Neural cell (in vitro differentiated cells): ENCODE measurements around the gene CRACR2B. TPM values are rescaled to one million over a fixed set of nuclear protein-coding genes. Genes with fewer than 3 reads are reported as not detected.

Experiments used
- H2AFZ ChIP-seq: fragments of 200-600, 300-800 bp; sonication (generic), shearing (Covaris generic); 2 replicates; pipeline ENCODE4 v1.6.0; 2014; ENCODE audit warnings: low read depth, mild to moderate bottlenecking, antibody characterized with exemption, low read length, moderate library complexity
- H3F3A ChIP-seq: fragments of 200-600 bp; shearing (Covaris generic); 2 replicates; pipeline ENCODE4 v1.6.1; 2016; ENCODE audit warnings: mild to moderate bottlenecking, moderate library complexity, mixed read lengths, antibody characterized with exemption, low read length; ENCODE audit not compliant: insufficient read depth, poor library complexity, severe bottlenecking
- H3K27ac ChIP-seq: fragments of 200-600, 300-800 bp; sonication (generic), shearing (Covaris generic); 2 replicates; pipeline ENCODE4 v1.5.1; 2014; ENCODE audit warnings: mild to moderate bottlenecking, low read length, moderate library complexity
- H3K27me3 ChIP-seq: fragments of 300-800, 200-600 bp; sonication (generic), shearing (Covaris generic); 2 replicates; pipeline ENCODE4 v1.6.0; 2014; ENCODE audit warnings: mild to moderate bottlenecking, low read depth, low read length, moderate library complexity; ENCODE audit not compliant: insufficient read depth
- H3K36me3 ChIP-seq: fragments of 300-800, 200-600 bp; sonication (generic), shearing (Covaris generic); 2 replicates; pipeline ENCODE4 v1.5.1; 2014; ENCODE audit warnings: mild to moderate bottlenecking, antibody characterized with exemption, low read length, moderate library complexity; ENCODE audit not compliant: insufficient read depth
- H3K4me2 ChIP-seq: fragments of 300-800, 200-600 bp; sonication (generic), shearing (Covaris generic); 2 replicates; pipeline ENCODE4 v1.6.0; 2014; ENCODE audit warnings: mild to moderate bottlenecking, low read length
- H3K4me3 ChIP-seq: fragments of 300-800, 200-600 bp; sonication (generic), shearing (Covaris generic); 2 replicates; pipeline ENCODE4 v1.5.1; 2014; ENCODE audit warnings: mild to moderate bottlenecking, low read length, moderate library complexity
- H3K79me2 ChIP-seq: fragments of 200-600 bp; shearing (Covaris generic); replicated peaks from 2 replicates; pipeline ENCODE4 v1.6.0; 2014; ENCODE audit warnings: mild to moderate bottlenecking, low read length, moderate library complexity; ENCODE audit not compliant: insufficient read depth
- H3K9ac ChIP-seq: fragments of 300-800, 200-600 bp; sonication (generic), shearing (Covaris generic); 2 replicates; pipeline ENCODE4 v1.6.1; 2016; ENCODE audit warnings: mild to moderate bottlenecking, low read length, mixed read lengths
- H3K9me2 ChIP-seq: fragments of 200-600 bp; shearing (Covaris generic); 2 replicates; pipeline ENCODE4 v1.6.1; 2016; ENCODE audit warnings: mild to moderate bottlenecking, low read length, mixed read lengths; ENCODE audit not compliant: insufficient read depth
- H3K9me3 ChIP-seq: fragments of 200-600, 300-800 bp; sonication (generic), shearing (Covaris generic); 2 replicates; pipeline ENCODE4 v1.6.1; 2016; ENCODE audit warnings: mild to moderate bottlenecking, mixed run types, low read length, moderate library complexity, mixed read lengths
- H4K20me1 ChIP-seq: fragments of 200-600 bp; shearing (Covaris generic); 2 replicates; pipeline ENCODE4 v1.6.1; 2016; ENCODE audit warnings: mild to moderate bottlenecking, mixed run types; ENCODE audit not compliant: insufficient read depth
- EP300 ChIP-seq: fragments of 450-650 bp; conservative IDR thresholded peaks from 2 replicates; pipeline ENCODE4 v1.6.1; 2014; ENCODE audit warnings: antibody characterized with exemption, mild to moderate bottlenecking, moderate library complexity; ENCODE audit not compliant: poor library complexity, severe bottlenecking
- EZH2 ChIP-seq: fragments of 200-600, 300-800 bp; shearing (Covaris generic), sonication (generic); IDR thresholded peaks from 2 replicates; pipeline ENCODE4 v1.6.1; 2014; ENCODE audit warnings: antibody characterized with exemption, low read length, borderline replicate concordance, mild to moderate bottlenecking; ENCODE audit not compliant: insufficient read depth, poor library complexity, severe bottlenecking
- MXI1 ChIP-seq: fragments of 450-650 bp; conservative IDR thresholded peaks from 2 replicates; pipeline ENCODE4 v1.6.1; 2014; ENCODE audit warnings: antibody characterized with exemption, mild to moderate bottlenecking; ENCODE audit not compliant: poor library complexity, severe bottlenecking
- POLR2AphosphoS5 ChIP-seq: IDR thresholded peaks from 2 replicates; pipeline ENCODE4 v1.6.1; 2012
- RAD21 ChIP-seq: fragments of 450-650 bp; conservative IDR thresholded peaks from 2 replicates; pipeline ENCODE4 v1.6.1; 2014; ENCODE audit warnings: antibody characterized with exemption, mild to moderate bottlenecking, moderate library complexity
- REST ChIP-seq: IDR thresholded peaks from 2 replicates; pipeline ENCODE4 v1.6.1; 2012; ENCODE audit warnings: borderline replicate concordance
- SMC3 ChIP-seq: fragments of 450-650 bp; conservative IDR thresholded peaks from 2 replicates; pipeline ENCODE4 v1.6.1; 2014; ENCODE audit warnings: antibody characterized with exemption, mild to moderate bottlenecking, moderate library complexity; ENCODE audit not compliant: poor library complexity
- TAF1 ChIP-seq: IDR thresholded peaks from 2 replicates; pipeline ENCODE4 v1.6.1; 2012; ENCODE audit warnings: low read depth
- polyA plus RNA-seq: library from polyadenylated mRNA; depleted of rRNA; stranded (reverse); fragments of >200 nt; gene quantifications from 2 replicates; pipeline ENCODE4 v1.2.3, GENCODE V29; 2014
- TF ChIP-seq, protein P1 (sequence below): fragments of 450-650 bp; IDR thresholded peaks from 2 replicates; pipeline ENCODE4 v1.5.1; 2014; ENCODE audit warnings: antibody characterized with exemption, mild to moderate bottlenecking, moderate library complexity; ENCODE audit not compliant: poor library complexity, severe bottlenecking

Gene CRACR2B
- polyA plus RNA-seq, 1 donor from 2014 or later, result 1.2 TPM

DNA sequence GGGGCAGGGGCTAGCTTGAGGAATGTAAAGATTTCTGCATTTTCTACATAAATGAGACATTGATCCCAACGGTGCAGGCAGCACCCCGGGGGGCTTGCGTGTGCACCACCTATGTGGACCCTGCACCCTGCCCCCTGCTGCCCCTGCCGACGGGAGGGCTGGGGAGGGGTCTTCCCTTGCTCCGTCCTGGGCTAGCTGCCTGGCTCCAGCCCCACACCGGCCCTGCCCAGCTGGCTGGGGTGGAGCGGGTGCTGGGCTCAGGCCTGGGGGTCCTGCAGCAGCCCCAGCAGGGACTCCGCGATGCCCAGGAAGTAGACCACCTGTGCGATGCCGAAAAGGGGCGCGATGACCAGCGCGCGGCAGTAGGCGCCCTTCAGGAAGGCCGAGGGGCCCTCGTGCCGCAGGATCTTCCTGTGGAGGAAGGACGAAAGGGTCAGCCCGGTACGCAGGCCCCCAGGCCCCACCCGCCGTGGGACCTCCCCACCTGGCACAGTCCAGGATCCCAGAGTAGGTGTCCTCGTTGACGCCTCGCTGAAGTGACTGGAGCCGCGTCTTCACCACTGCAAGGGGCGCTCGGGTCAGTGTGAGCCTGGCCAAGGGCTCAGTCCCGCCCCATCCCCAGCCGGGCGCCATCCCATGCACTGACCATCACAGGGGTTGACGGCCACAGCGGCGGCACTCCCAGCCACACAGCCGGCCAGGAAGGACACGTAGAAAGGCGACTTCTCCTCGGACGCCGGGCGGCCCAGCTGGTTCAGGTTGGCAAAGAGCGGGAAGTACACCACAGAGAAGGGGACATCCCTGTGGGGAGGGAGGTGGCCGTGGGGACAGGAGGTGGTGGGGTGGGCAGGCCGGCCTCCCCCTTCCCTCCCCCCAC is 35.8 kb upstream of the CRACR2B start:
- H3K4me2 ChIP-seq, result no peak overlapping the region
- no peaks in the 10 kb centered on the region for H3K9me3 ChIP-seq
- H3K36me3 ChIP-seq, result no peaks in the 10 kb centered on the region
- H3K4me3 ChIP-seq, result no peak overlapping the region
- H3K27me3 ChIP-seq, result no peaks in the 10 kb centered on the region
- no peaks in the 10 kb centered on the region for H3F3A ChIP-seq
- peaks cover 17% of the 10 kb centered on the region for H3K79me2 ChIP-seq
- no peak overlapping the region for H2AFZ ChIP-seq
- TF ChIP-seq EP300, result no peak
- no peak for TF ChIP-seq POLR2AphosphoS5
- TF ChIP-seq EZH2, result no peak
- TF ChIP-seq, protein P1, sequence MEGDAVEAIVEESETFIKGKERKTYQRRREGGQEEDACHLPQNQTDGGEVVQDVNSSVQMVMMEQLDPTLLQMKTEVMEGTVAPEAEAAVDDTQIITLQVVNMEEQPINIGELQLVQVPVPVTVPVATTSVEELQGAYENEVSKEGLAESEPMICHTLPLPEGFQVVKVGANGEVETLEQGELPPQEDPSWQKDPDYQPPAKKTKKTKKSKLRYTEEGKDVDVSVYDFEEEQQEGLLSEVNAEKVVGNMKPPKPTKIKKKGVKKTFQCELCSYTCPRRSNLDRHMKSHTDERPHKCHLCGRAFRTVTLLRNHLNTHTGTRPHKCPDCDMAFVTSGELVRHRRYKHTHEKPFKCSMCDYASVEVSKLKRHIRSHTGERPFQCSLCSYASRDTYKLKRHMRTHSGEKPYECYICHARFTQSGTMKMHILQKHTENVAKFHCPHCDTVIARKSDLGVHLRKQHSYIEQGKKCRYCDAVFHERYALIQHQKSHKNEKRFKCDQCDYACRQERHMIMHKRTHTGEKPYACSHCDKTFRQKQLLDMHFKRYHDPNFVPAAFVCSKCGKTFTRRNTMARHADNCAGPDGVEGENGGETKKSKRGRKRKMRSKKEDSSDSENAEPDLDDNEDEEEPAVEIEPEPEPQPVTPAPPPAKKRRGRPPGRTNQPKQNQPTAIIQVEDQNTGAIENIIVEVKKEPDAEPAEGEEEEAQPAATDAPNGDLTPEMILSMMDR, result no peak
- no peak for TF ChIP-seq MXI1
- TF ChIP-seq SMC3, result no peak
- TF ChIP-seq RAD21, result no peak
- no peak for TF ChIP-seq TAF1
- no peak for TF ChIP-seq REST
- no peak overlapping the region for H3K9ac ChIP-seq
- H3K9me2 ChIP-seq, result no peaks in the 10 kb centered on the region
- H3K27ac ChIP-seq, result no peak overlapping the region
- no peaks in the 10 kb centered on the region for H4K20me1 ChIP-seq

DNA sequence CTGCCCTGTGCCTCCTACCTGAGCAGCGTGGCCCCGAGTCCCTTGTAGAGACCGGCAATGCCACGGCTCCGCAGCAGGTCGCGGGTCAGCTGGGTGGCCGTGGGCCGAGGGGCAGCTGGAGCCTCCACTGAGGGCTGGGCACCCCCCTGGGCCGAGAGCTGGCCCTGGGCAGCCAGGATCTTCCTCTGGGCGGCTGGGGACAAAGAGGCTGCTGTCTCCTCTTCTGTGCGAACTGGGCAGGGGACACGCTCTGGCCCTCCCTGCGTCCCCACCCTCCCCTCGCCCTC is 35.2 kb upstream of the CRACR2B start:
- Histone ChIP-seq H3K36me3 (no peaks in the 10 kb centered on the region), H3K27me3 (no peaks in the 10 kb centered on the region), H3K9me2 (no peaks in the 10 kb centered on the region), H3K4me3 (no peak overlapping the region), H3K4me2 (no peak overlapping the region), H2AFZ (no peak overlapping the region), H4K20me1 (no peaks in the 10 kb centered on the region), H3K9ac (no peak overlapping the region), H3K9me3 (no peaks in the 10 kb centered on the region), H3F3A (no peaks in the 10 kb centered on the region), H3K79me2 (peaks cover 19% of the 10 kb centered on the region), H3K27ac (no peak overlapping the region)
- no peak for TF ChIP-seq EP300
- TF ChIP-seq, protein P1, result no peak
- no peak for TF ChIP-seq MXI1
- no peak for TF ChIP-seq EZH2
- TF ChIP-seq TAF1, result no peak
- TF ChIP-seq REST, result no peak
- no peak for TF ChIP-seq SMC3
- no peak for TF ChIP-seq POLR2AphosphoS5
- no peak for TF ChIP-seq RAD21
